GM12874 (cell line): Measurements from ENCODE around the gene MYL6B.

ENCODE experiments used
- TF ChIP-seq, protein P1 (sequence below): IDR thresholded peaks from 2 replicates; pipeline ENCODE4 v1.5.1; 2011; ENCODE audit warnings: low read depth, mild to moderate bottlenecking, control low read depth, low read length, moderate library complexity; ENCODE audit not compliant: insufficient read depth

The MYL6B gene

GRCh38 chr12:56152132-56152755 is at the start of gene MYL6B:
TSS of gene MYL6B (plus strand) at chr12:56152587. CDS start at chr12:56153919, 1,332 bp downstream.
- TF ChIP-seq, protein P1, sequence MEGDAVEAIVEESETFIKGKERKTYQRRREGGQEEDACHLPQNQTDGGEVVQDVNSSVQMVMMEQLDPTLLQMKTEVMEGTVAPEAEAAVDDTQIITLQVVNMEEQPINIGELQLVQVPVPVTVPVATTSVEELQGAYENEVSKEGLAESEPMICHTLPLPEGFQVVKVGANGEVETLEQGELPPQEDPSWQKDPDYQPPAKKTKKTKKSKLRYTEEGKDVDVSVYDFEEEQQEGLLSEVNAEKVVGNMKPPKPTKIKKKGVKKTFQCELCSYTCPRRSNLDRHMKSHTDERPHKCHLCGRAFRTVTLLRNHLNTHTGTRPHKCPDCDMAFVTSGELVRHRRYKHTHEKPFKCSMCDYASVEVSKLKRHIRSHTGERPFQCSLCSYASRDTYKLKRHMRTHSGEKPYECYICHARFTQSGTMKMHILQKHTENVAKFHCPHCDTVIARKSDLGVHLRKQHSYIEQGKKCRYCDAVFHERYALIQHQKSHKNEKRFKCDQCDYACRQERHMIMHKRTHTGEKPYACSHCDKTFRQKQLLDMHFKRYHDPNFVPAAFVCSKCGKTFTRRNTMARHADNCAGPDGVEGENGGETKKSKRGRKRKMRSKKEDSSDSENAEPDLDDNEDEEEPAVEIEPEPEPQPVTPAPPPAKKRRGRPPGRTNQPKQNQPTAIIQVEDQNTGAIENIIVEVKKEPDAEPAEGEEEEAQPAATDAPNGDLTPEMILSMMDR, result no peak

DNA sequence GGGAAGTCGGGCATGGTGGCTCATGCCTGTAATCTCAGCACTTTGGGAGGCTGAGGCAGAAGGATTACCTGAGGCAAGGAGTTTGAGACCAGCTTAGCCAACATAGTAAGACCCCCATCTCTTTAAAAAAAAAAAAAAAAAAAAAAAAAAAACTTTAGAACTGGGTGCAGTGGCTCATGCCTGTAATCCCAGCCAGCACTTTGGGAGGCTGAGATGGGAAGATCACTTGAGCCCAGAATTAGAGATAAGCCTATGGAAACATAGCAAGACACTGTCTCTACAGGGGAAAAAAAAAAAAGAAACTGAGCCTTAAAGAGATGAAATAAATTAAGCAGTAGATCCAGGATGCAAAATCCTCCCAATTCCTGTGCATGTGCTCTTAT is 49.7 kb upstream of the MYL6B start:
- TF ChIP-seq, protein P1, result no peak

DNA sequence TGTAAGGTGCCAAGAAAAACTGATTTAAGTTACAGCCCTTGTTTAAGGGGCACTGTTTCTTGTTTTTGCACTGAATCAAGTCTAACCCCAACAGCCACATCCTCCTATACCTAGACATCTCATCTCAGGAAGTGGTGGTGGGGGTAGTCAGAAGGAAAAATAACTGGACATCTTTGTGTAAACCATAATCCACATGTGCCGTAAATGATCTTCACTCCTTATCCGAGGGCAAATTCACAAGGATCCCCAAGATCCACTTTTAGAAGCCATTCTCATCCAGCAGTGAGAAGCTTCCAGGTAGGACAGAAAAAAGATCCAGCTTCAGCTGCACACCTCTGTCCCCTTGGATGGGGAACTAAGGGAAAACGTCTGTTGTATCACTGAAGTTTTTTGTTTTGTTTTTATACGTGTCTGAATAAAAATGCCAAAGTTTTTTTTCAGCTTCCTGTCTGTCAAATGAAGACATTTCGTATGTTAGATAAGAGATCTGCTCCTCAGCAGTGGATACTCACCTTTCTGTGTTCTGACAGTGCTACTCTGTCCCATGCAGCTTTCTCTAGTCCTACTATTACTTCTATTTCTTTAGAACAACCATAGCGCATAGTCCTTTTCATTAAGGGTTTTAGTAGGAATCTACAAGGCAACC is 49.2 kb upstream of the MYL6B start:
- TF ChIP-seq, protein P1, result no peak

GRCh38 chr12:56103823-56104108 is 48.6 kb upstream of the MYL6B start:
- TF ChIP-seq, protein P1, result no peak

- TF ChIP-seq, protein P1, result no peak
These were observed 48.1 kb upstream of the MYL6B start, which contains the start of gene PA2G4 for GRCh38 chr12:56104109-56104814. TSS of gene PA2G4 (plus strand) at chr12:56104559. CDS start at chr12:56104738, 179 bp downstream.

DNA sequence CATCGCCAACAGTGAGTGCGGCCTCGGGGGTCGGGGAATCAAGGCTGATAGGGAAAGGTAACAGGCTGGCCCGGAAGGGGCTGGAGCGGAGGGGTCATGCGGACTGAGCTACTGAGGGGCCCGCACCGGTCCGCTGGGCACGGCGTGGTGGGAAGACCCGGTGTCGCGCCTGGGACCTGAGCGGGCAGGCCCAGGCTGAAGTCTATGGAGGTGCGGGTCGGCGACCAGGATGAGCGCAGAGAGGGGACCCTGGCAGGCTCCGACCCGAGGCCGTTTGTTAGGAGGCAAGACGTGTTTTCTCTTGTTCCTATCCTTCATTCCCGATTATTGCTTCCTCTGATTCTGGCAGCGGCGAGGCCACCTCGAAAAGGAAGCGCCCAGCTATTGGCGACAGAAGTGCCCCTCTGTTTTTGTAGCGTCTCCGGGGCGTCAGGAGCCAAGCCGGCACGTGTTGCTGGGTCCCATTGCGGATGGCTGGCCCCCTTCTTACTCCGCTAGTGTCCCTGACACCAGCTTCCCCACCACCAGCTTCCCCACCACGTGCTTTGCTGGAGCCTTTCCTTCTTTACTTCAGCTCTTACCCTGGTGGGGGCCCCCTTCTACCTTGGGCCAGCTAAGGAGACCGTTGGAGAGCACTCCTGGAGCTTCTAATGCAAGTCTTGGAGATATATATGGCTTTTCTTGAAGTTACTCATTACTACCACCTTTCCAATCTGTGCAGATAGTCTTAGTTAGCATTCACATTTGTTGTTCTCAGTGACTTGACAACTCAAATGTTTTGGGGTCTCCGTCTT is 47.4 kb upstream of the MYL6B start:
- TF ChIP-seq, protein P1, result no peak

DNA sequence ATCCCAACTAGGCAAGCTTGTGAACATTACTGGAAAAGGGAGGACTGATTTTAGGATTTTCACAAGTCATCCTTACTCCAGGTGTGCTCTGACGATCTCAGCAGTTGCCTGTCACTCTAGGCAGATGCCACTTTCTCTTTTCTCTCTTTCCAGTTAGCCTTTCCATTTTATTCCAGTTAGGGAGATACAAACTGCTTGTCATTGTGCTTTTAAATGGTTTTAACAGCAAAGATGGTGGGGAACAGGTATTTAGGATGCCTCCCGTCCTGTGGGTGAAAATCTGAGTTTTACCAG is 46.8 kb upstream of the MYL6B start:
- TF ChIP-seq, protein P1, result no peak
